Small intestine (tissue), 7 donors: ENCODE data around the gene IFT80. TPM values are rescaled to one million over a fixed set of nuclear protein-coding genes. Genes with fewer than 3 reads are reported as not detected.
A peak's percentile ranks its signal among the peaks of the same experiment; 100 is the strongest.

Experiments used
- DNase-seq, 2 donors: peaks; one replicate each; pipeline versions ENCODE4 v3.0.0 to v3.0.0-alpha.2; 2013
- FAIRE-seq: peaks from 2 replicates; lab custom pipeline; 2012; peaks lifted over from hg19 to GRCh38; lab: Jason Lieb, UNC
- H3K27ac ChIP-seq, 3 donors: one replicate each; pipeline ENCODE4 v1.5.1; 2013; ENCODE audit warnings: low read length in 2 of 3, mild to moderate bottlenecking in 2 of 3, control low read depth in 1 of 3, inconsistent platforms in 1 of 3, low read depth in 1 of 3, moderate library complexity in 1 of 3
- H3K27me3 ChIP-seq, 3 donors: one replicate each; pipeline ENCODE4 v1.6.1; 2013; ENCODE audit warnings: low read length in 3 of 3, inconsistent platforms in 1 of 3; ENCODE audit not compliant: control insufficient read depth in 3 of 3, insufficient read depth in 3 of 3
- H3K36me3 ChIP-seq, 3 donors: one replicate each; pipeline ENCODE4 v1.6.1; 2013; ENCODE audit warnings: low read length in 3 of 3, inconsistent platforms in 1 of 3, low read depth in 1 of 3, mild to moderate bottlenecking in 1 of 3, moderate library complexity in 1 of 3; ENCODE audit not compliant: control insufficient read depth in 3 of 3, insufficient read depth in 2 of 3
- H3K4me1 ChIP-seq, 3 donors: one replicate each; pipeline ENCODE4 v1.6.1; 2013; ENCODE audit warnings: low read length in 2 of 3, inconsistent platforms in 1 of 3, low read depth in 1 of 3, mild to moderate bottlenecking in 1 of 3, moderate library complexity in 1 of 3; ENCODE audit not compliant: control insufficient read depth in 3 of 3, insufficient read depth in 2 of 3
- H3K4me3 ChIP-seq, 3 donors: one replicate each; pipeline ENCODE4 v1.5.1; 2013; ENCODE audit warnings: low read length in 3 of 3, control low read depth in 1 of 3, inconsistent platforms in 1 of 3, low read depth in 1 of 3, mild to moderate bottlenecking in 1 of 3, moderate library complexity in 1 of 3
- H3K9me3 ChIP-seq, 2 donors: one replicate each; pipeline ENCODE4 v1.6.1; 2013; ENCODE audit warnings: low read depth in 1 of 2, low read length in 1 of 2; ENCODE audit not compliant: control insufficient read depth in 2 of 2, insufficient read depth in 1 of 2
- WGBS, 3 donors: extraction: QIAGEN DNeasy Blood & Tissue Kit; methylation state at CpG; one replicate each; pipeline ENCODE4 v1.1.7; 2013; 5-methylcytosine and 5-hydroxymethylcytosine counted together
- polyA plus RNA-seq, 4 donors: library from polyadenylated mRNA; stranded (reverse) in 3 of 4; unstranded in 1 of 4; fragments of 200-250 nt in 3 of 4; fragments of 120-200 nt in 1 of 4; gene quantifications; one replicate each; pipeline versions ENCODE4 v1.2.1 to v1.2.3, GENCODE V29; 2013
- donor health status: healthy with polysubstance abuse.
- donor health status: control.
- donor health status: control.
- donor health status: Bipolar disorder and iron deficiency.
- donor health status: healthy.

Gene IFT80
- polyA plus RNA-seq, 4 donors = 3.8 to 24.1 (median 6.3) TPM

DNA sequence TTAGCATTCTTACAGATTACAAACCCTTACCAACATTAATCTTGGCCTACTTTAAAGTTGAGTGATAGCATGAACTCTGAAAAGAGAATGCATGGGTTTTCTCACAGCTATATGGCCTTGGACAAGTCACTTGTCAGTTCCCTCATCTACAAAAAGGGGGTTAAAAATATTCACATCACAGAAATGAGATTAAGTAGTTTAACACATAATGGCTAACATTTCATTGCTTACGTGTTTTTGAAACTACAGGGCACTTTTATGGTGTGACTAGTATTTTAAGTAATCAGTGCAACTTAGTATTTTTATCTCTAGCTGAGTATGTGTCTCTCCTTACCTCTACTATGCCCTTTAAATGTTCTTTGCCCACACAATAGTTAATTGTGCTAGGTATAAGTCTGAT lies 36.7 kb upstream of the IFT80 start:
- H3K4me3 ChIP-seq = no peak overlapping the region

GRCh38 chr3:160435095-160435494 lies 36.1 kb upstream of the IFT80 start:
- DNase-seq (no peak), FAIRE-seq (no peak)
- Histone ChIP-seq H3K9me3 (no peaks in the 10 kb centered on the region), H3K27me3 (no peaks in the 10 kb centered on the region), H3K4me1 (no peaks in the 10 kb centered on the region), H3K36me3 (peaks cover 3 to 15% (median 3%) of the 10 kb centered on the region in 3 donors), H3K27ac (no peak overlapping the region), H3K4me3 (no peak overlapping the region)
- WGBS, 3 donors = 91 to 97% (median 94%) methylated on average over 2 of the region's 2 CpGs

More for the DNA sequence above, 36.7 kb upstream of the IFT80 start:
- DNase-seq (no peak), FAIRE-seq (no peak)
- Histone ChIP-seq H3K36me3 (peaks cover 3 to 18% (median 4%) of the 10 kb centered on the region in 3 donors), H3K27me3 (no peaks in the 10 kb centered on the region), H3K9me3 (no peaks in the 10 kb centered on the region), H3K4me1 (no peaks in the 10 kb centered on the region), H3K27ac (no peak overlapping the region)
- 84 to 94% (median 89%) methylated on average over 1 of the region's 1 CpG for WGBS, 3 donors

DNA sequence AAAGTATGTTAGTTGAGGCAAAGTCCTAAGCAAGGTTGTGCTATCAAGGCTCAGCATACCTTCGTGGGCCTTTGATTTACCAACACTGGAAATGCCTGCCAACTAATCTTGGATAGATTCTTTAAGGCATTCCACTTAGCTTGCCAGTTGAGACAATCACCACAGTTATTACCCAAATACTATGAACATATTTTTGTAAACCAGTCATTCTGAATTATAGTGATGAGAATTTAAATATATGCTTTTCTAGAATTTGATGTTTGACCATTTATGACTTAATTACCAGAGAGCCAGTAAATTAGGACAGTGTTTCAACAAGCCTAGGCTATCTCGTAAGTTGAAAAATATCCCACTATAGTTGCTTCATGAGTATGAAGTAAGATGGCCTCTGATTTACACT lies 35.0 kb upstream of the IFT80 start:
- Histone ChIP-seq H3K36me3 (peaks cover 3 to 22% (median 6%) of the 10 kb centered on the region in 3 donors), H3K27ac (peak overlapping the region in 1 of 3 donors; percentile 20), H3K27me3 (no peaks in the 10 kb centered on the region), H3K9me3 (no peaks in the 10 kb centered on the region), H3K4me3 (no peak overlapping the region), H3K4me1 (no peaks in the 10 kb centered on the region)
- FAIRE-seq (no peak), DNase-seq (no peak)
- WGBS, 3 donors = 69 to 77% (median 74%) methylated on average over 2 of the region's 2 CpGs

DNA sequence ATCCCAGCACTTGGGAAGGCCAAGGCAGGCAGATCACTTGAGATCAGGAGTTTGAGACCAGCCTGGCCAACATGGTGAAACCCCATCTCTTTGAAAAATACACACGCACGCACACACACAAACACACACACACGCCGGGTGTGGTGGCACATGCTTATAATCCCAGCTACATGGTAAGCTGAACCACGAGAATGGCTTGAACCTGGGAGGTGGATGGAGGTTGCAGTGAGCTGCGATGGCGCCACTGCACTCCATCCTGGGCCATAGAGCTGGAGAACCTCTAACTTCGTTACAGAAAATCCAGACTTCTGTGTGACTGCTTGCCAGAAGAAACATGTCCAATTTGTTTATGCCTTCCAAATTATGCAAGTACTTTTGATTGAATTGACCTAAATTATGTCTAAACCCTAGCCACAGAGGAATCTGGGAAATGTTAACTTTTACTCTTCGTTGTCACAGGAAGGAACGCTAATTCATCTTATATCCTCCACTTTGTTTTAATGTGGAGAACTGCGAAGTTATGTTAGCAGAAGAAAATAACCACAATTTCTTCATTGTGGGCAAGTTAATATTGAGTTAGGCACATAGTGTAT lies 28.9 kb upstream of the IFT80 start:
- no peaks in the 10 kb centered on the region for H3K9me3 ChIP-seq
- H3K27me3 ChIP-seq = no peaks in the 10 kb centered on the region
- DNase-seq (no peak), FAIRE-seq (no peak)
- H3K36me3 ChIP-seq = peaks cover 3 to 21% (median 15%) of the 10 kb centered on the region in 3 donors
- WGBS, 3 donors = 90 to 96% (median 96%) methylated on average over 11 of the region's 11 CpGs
- H3K4me3 ChIP-seq = no peak overlapping the region
- no peak overlapping the region for H3K27ac ChIP-seq
- no peaks in the 10 kb centered on the region for H3K4me1 ChIP-seq

DNA sequence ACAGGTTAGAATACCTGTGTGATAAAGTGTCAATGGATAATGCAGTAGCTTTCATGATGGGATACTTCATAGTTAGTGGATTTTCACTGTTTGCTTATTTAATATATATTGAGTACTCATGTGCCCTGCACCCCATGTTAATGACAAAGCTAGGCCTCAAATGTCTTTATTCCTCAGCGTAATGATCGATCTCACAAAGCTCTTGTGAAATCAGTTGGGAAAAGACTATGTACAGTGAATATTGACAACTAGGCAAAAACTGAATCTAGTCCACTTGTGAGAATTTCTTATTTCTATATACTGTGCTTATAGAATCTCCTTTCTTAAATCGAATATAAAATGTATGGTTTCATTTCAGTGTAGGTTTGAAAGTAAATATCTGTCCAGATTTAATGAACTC lies 18.3 kb upstream of the IFT80 start:
- peaks cover 4 to 16% (median 14%) of the 10 kb centered on the region in 3 donors for H3K36me3 ChIP-seq
- no peak overlapping the region for H3K4me3 ChIP-seq
- DNase-seq = no peak
- no peaks in the 10 kb centered on the region for H3K27me3 ChIP-seq
- FAIRE-seq = no peak
- H3K9me3 ChIP-seq = no peaks in the 10 kb centered on the region
- no peaks in the 10 kb centered on the region for H3K4me1 ChIP-seq
- H3K27ac ChIP-seq = no peak overlapping the region
- WGBS, 3 donors = 76 to 79% (median 79%) methylated on average over 3 of the region's 3 CpGs

- peaks cover 4 to 13% (median 5%) of the 10 kb centered on the region in 3 donors for H3K36me3 ChIP-seq
- DNase-seq (peak; percentile 74 to 78), FAIRE-seq (peak; percentile 75)
- H3K4me3 ChIP-seq = no peak overlapping the region
- no peak overlapping the region for H3K27ac ChIP-seq
- H3K9me3 ChIP-seq = no peaks in the 10 kb centered on the region
- no peaks in the 10 kb centered on the region for H3K27me3 ChIP-seq
- WGBS, 3 donors = 36 to 37% (median 37%) methylated on average over 3 of the region's 3 CpGs
- no peaks in the 10 kb centered on the region for H3K4me1 ChIP-seq
These were observed 14.7 kb upstream of the IFT80 start for GRCh38 chr3:160413613-160414248.

DNA sequence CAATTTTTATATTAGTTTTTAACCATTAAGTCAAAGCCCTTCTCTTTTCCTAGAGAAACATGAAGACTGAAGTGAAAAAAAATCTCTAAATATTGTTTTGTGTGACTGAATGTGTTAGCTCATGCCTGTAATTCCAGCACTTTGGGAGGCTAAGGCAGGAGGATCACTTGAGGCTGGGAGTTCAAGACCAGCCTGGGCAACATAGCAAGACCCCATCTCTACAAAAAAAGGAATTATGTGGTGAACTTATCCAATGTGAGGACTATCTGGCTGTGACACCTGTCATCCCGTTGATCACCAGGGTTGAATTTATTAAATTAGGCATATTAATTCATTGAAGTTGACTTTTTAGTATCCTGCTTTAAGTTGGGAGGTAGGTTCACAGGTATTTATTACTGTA lies 13.5 kb upstream of the IFT80 start:
- Histone ChIP-seq H3K36me3 (peaks cover 4 to 13% (median 5%) of the 10 kb centered on the region in 3 donors), H3K27ac (no peak overlapping the region), H3K4me1 (no peaks in the 10 kb centered on the region), H3K9me3 (no peaks in the 10 kb centered on the region), H3K4me3 (no peak overlapping the region), H3K27me3 (no peaks in the 10 kb centered on the region)
- WGBS, 3 donors = 31 to 54% (median 46%) methylated on average over 1 of the region's 1 CpG
- DNase-seq = no peak
- FAIRE-seq = no peak

DNA sequence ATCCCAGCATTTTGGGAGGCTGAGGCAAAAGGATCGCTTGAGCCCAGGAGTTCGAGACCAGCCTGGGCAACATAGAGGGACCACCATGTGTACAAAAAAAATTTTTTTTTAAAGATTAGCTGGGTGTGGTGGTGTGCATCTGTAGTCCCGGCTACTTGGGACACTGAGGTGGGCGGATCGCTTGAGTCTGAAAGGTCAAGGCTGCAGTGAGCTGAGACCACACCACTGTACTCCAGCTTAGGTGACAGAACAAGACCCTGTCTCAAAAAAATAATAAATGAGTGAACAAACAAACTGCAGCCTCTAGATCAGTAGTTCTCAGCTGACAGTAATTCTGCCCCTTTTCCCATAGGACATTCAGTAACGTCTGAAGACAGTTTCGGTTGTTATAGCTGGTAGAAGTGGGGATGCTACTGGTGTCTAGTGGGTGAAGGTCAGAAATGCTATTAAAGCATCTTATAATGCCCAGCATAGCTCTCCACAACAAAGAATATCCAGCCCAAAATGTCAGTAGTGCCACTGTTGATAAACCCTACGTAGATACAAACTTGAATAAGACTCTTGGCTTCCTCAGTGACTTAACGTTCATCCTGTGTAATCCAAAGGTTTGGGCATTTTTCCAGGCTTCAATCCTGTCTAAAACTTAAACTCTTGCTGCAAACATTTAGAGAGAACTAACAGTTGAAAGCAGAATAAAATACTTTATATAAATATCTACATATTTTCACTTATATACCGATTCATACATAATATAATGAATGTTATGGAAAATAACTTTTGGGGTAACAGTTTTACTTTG lies 11.0 kb upstream of the IFT80 start:
- Histone ChIP-seq H3K4me1 (no peaks in the 10 kb centered on the region), H3K27ac (no peak overlapping the region), H3K27me3 (no peaks in the 10 kb centered on the region), H3K9me3 (no peaks in the 10 kb centered on the region), H3K4me3 (no peak overlapping the region), H3K36me3 (peaks cover 3 to 15% (median 4%) of the 10 kb centered on the region in 3 donors)
- FAIRE-seq (no peak), DNase-seq (no peak)
- WGBS, 3 donors = 80 to 89% (median 85%) methylated on average over 10 of the region's 10 CpGs
